H9 (cell line): ENCODE measurements around the gene TMEM178B. TPM values are rescaled to one million over a fixed set of nuclear protein-coding genes. Genes with fewer than 3 reads are reported as not detected.

Experiments used
- DNase-seq: peaks from one replicate; pipeline ENCODE4 v3.0.0-alpha.2; 2017
- H2AFZ ChIP-seq: one replicate; pipeline ENCODE4 v1.6.1; 2013; ENCODE audit warnings: mild to moderate bottlenecking, low read length, control low read depth, moderate library complexity
- H2AK5ac ChIP-seq: 2 replicates; pipeline ENCODE4 v1.6.1; 2013; ENCODE audit warnings: low read length, control low read depth, mixed read lengths; ENCODE audit not compliant: insufficient read length
- H2BK120ac ChIP-seq: one replicate; pipeline ENCODE4 v1.6.1; 2013; ENCODE audit warnings: low read depth, mild to moderate bottlenecking, low read length, control low read depth, inconsistent platforms; ENCODE audit not compliant: poor library complexity, severe bottlenecking
- H2BK12ac ChIP-seq: 2 replicates; pipeline ENCODE4 v1.6.1; 2013; ENCODE audit warnings: low read length, control low read depth, mixed read lengths, low read depth; ENCODE audit not compliant: insufficient read length
- H2BK15ac ChIP-seq: 2 replicates; pipeline ENCODE4 v1.6.1; 2013; ENCODE audit warnings: low read depth, low read length, control low read depth
- H2BK20ac ChIP-seq: one replicate; pipeline ENCODE4 v1.6.1; 2013; ENCODE audit warnings: low read depth, mild to moderate bottlenecking, low read length, control low read depth, inconsistent platforms; ENCODE audit not compliant: poor library complexity, severe bottlenecking
- H2BK5ac ChIP-seq: 2 replicates; pipeline ENCODE4 v1.6.1; 2013; ENCODE audit warnings: low read length, control low read depth, mixed read lengths; ENCODE audit not compliant: insufficient read length
- H3K14ac ChIP-seq: 2 replicates; pipeline ENCODE4 v1.6.1; 2013; ENCODE audit warnings: low read length, control low read depth; ENCODE audit not compliant: insufficient read depth
- H3K18ac ChIP-seq: 2 replicates; pipeline ENCODE4 v1.6.1; 2013; ENCODE audit warnings: low read depth, mild to moderate bottlenecking, mixed read lengths, low read length, control low read depth; ENCODE audit not compliant: insufficient read length
- H3K23ac ChIP-seq: 2 replicates; pipeline ENCODE4 v1.6.1; 2013; ENCODE audit warnings: low read length, control low read depth, mixed read lengths, low read depth; ENCODE audit not compliant: insufficient read length
- H3K23me2 ChIP-seq: 2 replicates; pipeline ENCODE4 v1.6.1; 2013; ENCODE audit warnings: low read depth, mild to moderate bottlenecking, mixed read lengths, low read length, control low read depth; ENCODE audit not compliant: insufficient read length, poor library complexity, severe bottlenecking
- H3K27ac ChIP-seq: 2 replicates; pipeline ENCODE4 v1.5.1; 2013; ENCODE audit warnings: low read length, control low read depth, mixed read lengths, low read depth; ENCODE audit not compliant: insufficient read length
- H3K27me3 ChIP-seq: 2 replicates; pipeline ENCODE4 v1.6.1; 2013; ENCODE audit warnings: low read length, control low read depth, inconsistent platforms; ENCODE audit not compliant: insufficient read depth
- H3K4ac ChIP-seq: 2 replicates; pipeline ENCODE4 v1.6.1; 2013; ENCODE audit warnings: low read depth, mild to moderate bottlenecking, control low read depth, inconsistent platforms, low read length, moderate library complexity
- H3K4me1 ChIP-seq: 2 replicates; pipeline ENCODE4 v1.6.1; 2013; ENCODE audit warnings: low read length, control low read depth, inconsistent platforms; ENCODE audit not compliant: insufficient read depth
- H3K4me2 ChIP-seq: 2 replicates; pipeline ENCODE4 v1.6.1; 2013; ENCODE audit warnings: low read length, control low read depth, mixed read lengths; ENCODE audit not compliant: insufficient read length, insufficient read depth
- H3K56ac ChIP-seq: 2 replicates; pipeline ENCODE4 v1.6.1; 2013; ENCODE audit warnings: low read depth, mild to moderate bottlenecking, mixed read lengths, low read length, control low read depth; ENCODE audit not compliant: insufficient read length
- H3K79me1 ChIP-seq: 2 replicates; pipeline ENCODE4 v1.6.1; 2013; ENCODE audit warnings: low read depth, mild to moderate bottlenecking, moderate library complexity, low read length, control low read depth, inconsistent platforms; ENCODE audit not compliant: insufficient read depth, poor library complexity, severe bottlenecking
- H3K79me2 ChIP-seq: 2 replicates; pipeline ENCODE4 v1.6.1; 2013; ENCODE audit warnings: low read length, control low read depth, inconsistent platforms; ENCODE audit not compliant: insufficient read depth
- H3K9ac ChIP-seq: 2 replicates; pipeline ENCODE4 v1.6.1; 2013; ENCODE audit warnings: low read length, control low read depth, mixed read lengths; ENCODE audit not compliant: insufficient read length; ENCODE audit errors: extremely low read depth
- H3K9me3 ChIP-seq: one replicate; pipeline ENCODE4 v1.6.1; 2013; ENCODE audit warnings: low read depth, low read length, inconsistent platforms; ENCODE audit not compliant: control insufficient read depth
- H3T11ph ChIP-seq: one replicate; pipeline ENCODE4 v1.6.1; 2013; ENCODE audit warnings: mild to moderate bottlenecking, low read length, control low read depth, inconsistent platforms
- H4K20me1 ChIP-seq: one replicate; pipeline ENCODE4 v1.6.1; 2013; ENCODE audit not compliant: control insufficient read depth, insufficient read length, insufficient read depth
- H4K5ac ChIP-seq: 2 replicates; pipeline ENCODE4 v1.6.1; 2013; ENCODE audit warnings: low read depth, mild to moderate bottlenecking, mixed read lengths, low read length, control low read depth; ENCODE audit not compliant: insufficient read length
- H4K8ac ChIP-seq: replicated peaks from 2 replicates; pipeline ENCODE4 v1.6.1; 2013; ENCODE audit warnings: low read length, control low read depth, mixed read lengths, low read depth; ENCODE audit not compliant: insufficient read length
- H4K91ac ChIP-seq: 2 replicates; pipeline ENCODE4 v1.6.1; 2013; ENCODE audit warnings: low read depth, mild to moderate bottlenecking, moderate library complexity, mixed read lengths, low read length, control low read depth; ENCODE audit not compliant: insufficient read length
- H3K27ac Mint-ChIP-seq, 3 experiments: 2 replicates in 2 of 3; 3 replicates in 1 of 3; pipeline ENCODE4 v1.8.0; 2020 to 2021; ENCODE audit warnings: mixed read lengths in 3 of 3, mild to moderate bottlenecking in 1 of 3, moderate library complexity in 1 of 3
- H3K27me3 Mint-ChIP-seq: 2 replicates; pipeline ENCODE4 v1.8.0; 2021; ENCODE audit warnings: low read depth, mild to moderate bottlenecking, moderate library complexity, mixed read lengths
- H3K36me3 Mint-ChIP-seq, 3 experiments: 2 replicates in 2 of 3; 3 replicates in 1 of 3; pipeline ENCODE4 v1.8.0; 2020 to 2021; ENCODE audit warnings: low read depth in 3 of 3, mixed read lengths in 3 of 3; ENCODE audit not compliant: insufficient read depth in 1 of 3
- H3K4me1 Mint-ChIP-seq, 2 experiments: 2 replicates each; pipeline ENCODE4 v1.8.0; 2020; ENCODE audit warnings: mixed read lengths in 2 of 2
- H3K4me3 Mint-ChIP-seq, 2 experiments: 2 replicates in 1 of 2; 3 replicates in 1 of 2; pipeline ENCODE4 v1.8.0; 2020 to 2021; ENCODE audit warnings: mild to moderate bottlenecking in 2 of 2, mixed read lengths in 2 of 2, moderate library complexity in 1 of 2
- H3K9me3 Mint-ChIP-seq, 2 experiments: 2 replicates in 1 of 2; 3 replicates in 1 of 2; pipeline ENCODE4 v1.8.0; 2020; ENCODE audit warnings: mild to moderate bottlenecking in 2 of 2, mixed read lengths in 2 of 2, moderate library complexity in 1 of 2
- WGBS: extraction: QIAGEN DNeasy Blood & Tissue Kit; methylation state at CpG from one replicate; pipeline ENCODE4 v1.1.7; 2013; ENCODE audit warnings: missing lambda C conversion rate, low lambda C conversion rate, mixed read lengths; ENCODE audit not compliant: insufficient read length; ENCODE audit errors: extremely low coverage; 5-methylcytosine and 5-hydroxymethylcytosine counted together
- total RNA-seq: library from RNA; stranded (reverse); gene quantifications from 2 replicates; pipeline ENCODE4 v1.2.1, GENCODE V29; 2021
- TF ChIP-seq, protein P1 (sequence below): fragments of 200-600 bp; sonication (generic); conservative IDR thresholded peaks from 3 replicates; pipeline ENCODE4 v1.8.0; 2021; ENCODE audit warnings: antibody characterized with exemption, mild to moderate bottlenecking

The TMEM178B gene
- total RNA-seq, 1 experiment from 2014 or later, result 11.3 TPM

DNA sequence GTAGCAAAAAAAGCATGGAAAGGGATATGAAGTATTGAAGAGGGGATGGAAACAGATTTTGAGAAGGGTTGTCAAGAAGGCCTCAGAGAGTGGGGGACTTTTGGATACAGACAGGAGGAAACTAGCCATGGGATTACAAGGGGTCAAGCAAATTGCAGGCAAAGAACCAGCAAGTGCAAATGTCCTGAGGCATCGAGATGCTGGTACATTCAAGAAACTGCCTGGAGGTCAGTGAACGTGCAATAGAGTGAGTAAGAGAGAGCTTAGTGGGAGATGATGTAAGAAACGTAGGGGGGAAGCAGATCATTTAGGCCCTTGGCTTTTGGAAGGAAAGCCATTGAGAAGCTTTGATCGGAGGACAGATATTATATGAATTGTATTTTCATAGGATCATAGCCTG is 250.0 kb downstream of the TMEM178B start:
- H3K4me1 Mint-ChIP-seq, result peaks cover 26 to 27% of the 10 kb centered on the region in 2 experiments
- Histone ChIP-seq H4K20me1 (no peaks in the 10 kb centered on the region), H2AFZ (no peak overlapping the region), H2BK15ac (no peak overlapping the region), H3T11ph (no peak overlapping the region), H3K4me1 (0 out of 2 replicates have a peak, but pooled peaks cover 10% of the 10 kb centered on the region), H3K18ac (no peak overlapping the region), H3K27ac (no peak overlapping the region), H4K91ac (no peak overlapping the region), H3K79me2 (no peaks in the 10 kb centered on the region), H3K14ac (no peak overlapping the region), H2BK20ac (no peak overlapping the region), H3K23me2 (no peaks in the 10 kb centered on the region), H3K9ac (no peak overlapping the region), H3K4ac (no peak overlapping the region), H3K23ac (no peak overlapping the region), H3K79me1 (no peaks in the 10 kb centered on the region), H3K56ac (no peak overlapping the region), H4K8ac (no peak overlapping the region), H2BK12ac (no peak overlapping the region), H2AK5ac (no peak overlapping the region), H3K27me3 (no peaks in the 10 kb centered on the region), H3K4me2 (no peak overlapping the region), H2BK5ac (no peak overlapping the region), H4K5ac (no peak overlapping the region), H3K9me3 (no peaks in the 10 kb centered on the region), H2BK120ac (no peak overlapping the region)
- peak overlapping the region in 1 of 3 experiments; percentile 72; a peak in 2 of 7 replicates for H3K27ac Mint-ChIP-seq
- no CpG with 5 or more reads among the region's 4 CpGs for WGBS
- H3K9me3 Mint-ChIP-seq, result peaks cover 0 to 2% of the 10 kb centered on the region in 2 experiments; a peak in 3 of 5 replicates
- no peak overlapping the region for H3K4me3 Mint-ChIP-seq
- H3K36me3 Mint-ChIP-seq, result peaks cover 0 to 5% (median 2%) of the 10 kb centered on the region in 3 experiments; a peak in 2 of 7 replicates
- no peaks in the 10 kb centered on the region for H3K27me3 Mint-ChIP-seq
- no peak for DNase-seq
- TF ChIP-seq, protein P1, sequence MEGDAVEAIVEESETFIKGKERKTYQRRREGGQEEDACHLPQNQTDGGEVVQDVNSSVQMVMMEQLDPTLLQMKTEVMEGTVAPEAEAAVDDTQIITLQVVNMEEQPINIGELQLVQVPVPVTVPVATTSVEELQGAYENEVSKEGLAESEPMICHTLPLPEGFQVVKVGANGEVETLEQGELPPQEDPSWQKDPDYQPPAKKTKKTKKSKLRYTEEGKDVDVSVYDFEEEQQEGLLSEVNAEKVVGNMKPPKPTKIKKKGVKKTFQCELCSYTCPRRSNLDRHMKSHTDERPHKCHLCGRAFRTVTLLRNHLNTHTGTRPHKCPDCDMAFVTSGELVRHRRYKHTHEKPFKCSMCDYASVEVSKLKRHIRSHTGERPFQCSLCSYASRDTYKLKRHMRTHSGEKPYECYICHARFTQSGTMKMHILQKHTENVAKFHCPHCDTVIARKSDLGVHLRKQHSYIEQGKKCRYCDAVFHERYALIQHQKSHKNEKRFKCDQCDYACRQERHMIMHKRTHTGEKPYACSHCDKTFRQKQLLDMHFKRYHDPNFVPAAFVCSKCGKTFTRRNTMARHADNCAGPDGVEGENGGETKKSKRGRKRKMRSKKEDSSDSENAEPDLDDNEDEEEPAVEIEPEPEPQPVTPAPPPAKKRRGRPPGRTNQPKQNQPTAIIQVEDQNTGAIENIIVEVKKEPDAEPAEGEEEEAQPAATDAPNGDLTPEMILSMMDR, result no peak
